Measurements from ENCODE around the gene DNAL4.

DNAL4 gene

GRCh38 chr22:38736257-38736570, 57.7 kb downstream of the DNAL4 start:
- peak overlapping the region; percentile 52 for H3K27ac Mint-ChIP-seq (ENCODE audit: low read depth)
- no peaks in the 10 kb centered on the region for H3K27me3 Mint-ChIP-seq
- no peak for DNase-seq (ENCODE audit: low spot score in 2 of 2)
- H3K36me3 Mint-ChIP-seq (ENCODE audit: insufficient read depth): peaks cover 77% of the 10 kb centered on the region
- H3K4me3 Mint-ChIP-seq: no peak overlapping the region
- ATAC-seq (replicated peaks; ENCODE audit: extremely low read depth, poor library complexity, severe bottlenecking): no peak
- no peaks in the 10 kb centered on the region for H3K9me3 Mint-ChIP-seq
- peaks cover 54% of the 10 kb centered on the region for H3K4me1 Mint-ChIP-seq

- Mint-ChIP-seq H3K4me3 (no peak overlapping the region), H3K4me1 (peaks cover 59% of the 10 kb centered on the region)
Measured at GRCh38 chr22:38735465-38736256, 58.3 kb downstream of the DNAL4 start.

GRCh38 chr22:38735126-38735464, 58.8 kb downstream of the DNAL4 start:
- no peak overlapping the region for H3K4me3 Mint-ChIP-seq
- DNase-seq (ENCODE audit: low spot score in 2 of 2) (no peak), ATAC-seq (replicated peaks; ENCODE audit: extremely low read depth, poor library complexity, severe bottlenecking) (no peak)
- H3K4me1 Mint-ChIP-seq: peaks cover 64% of the 10 kb centered on the region
- peak overlapping the region; percentile 52 for H3K27ac Mint-ChIP-seq (ENCODE audit: low read depth)
- no peaks in the 10 kb centered on the region for H3K27me3 Mint-ChIP-seq
- peaks cover 80% of the 10 kb centered on the region for H3K36me3 Mint-ChIP-seq (ENCODE audit: insufficient read depth)
- no peaks in the 10 kb centered on the region for H3K9me3 Mint-ChIP-seq

More at GRCh38 chr22:38735465-38736256, 58.3 kb downstream of the DNAL4 start:
- no peaks in the 10 kb centered on the region for H3K9me3 Mint-ChIP-seq
- DNase-seq (ENCODE audit: low spot score in 2 of 2) (no peak), ATAC-seq (replicated peaks; ENCODE audit: extremely low read depth, poor library complexity, severe bottlenecking) (no peak)
- peak overlapping the region; percentile 52 for H3K27ac Mint-ChIP-seq (ENCODE audit: low read depth)
- H3K36me3 Mint-ChIP-seq (ENCODE audit: insufficient read depth): peaks cover 75% of the 10 kb centered on the region
- H3K27me3 Mint-ChIP-seq: no peaks in the 10 kb centered on the region

- Mint-ChIP-seq H3K27ac (ENCODE audit: low read depth) (peak overlapping the region; percentile 90), H3K9me3 (no peaks in the 10 kb centered on the region), H3K4me3 (no peak overlapping the region), H3K27me3 (no peaks in the 10 kb centered on the region), H3K4me1 (peaks cover 65% of the 10 kb centered on the region), H3K36me3 (ENCODE audit: insufficient read depth) (peaks cover 79% of the 10 kb centered on the region)
- ATAC-seq (replicated peaks; ENCODE audit: extremely low read depth, poor library complexity, severe bottlenecking): no peak
- DNase-seq (ENCODE audit: low spot score in 2 of 2): no peak
Measured at GRCh38 chr22:38734421-38735100, 59.4 kb downstream of the DNAL4 start.

GRCh38 chr22:38733724-38734381, 60.1 kb downstream of the DNAL4 start:
- Mint-ChIP-seq H3K36me3 (ENCODE audit: insufficient read depth) (peaks cover 77% of the 10 kb centered on the region), H3K27me3 (no peaks in the 10 kb centered on the region), H3K27ac (ENCODE audit: low read depth) (peak overlapping the region; percentile 90), H3K4me1 (peaks cover 65% of the 10 kb centered on the region), H3K4me3 (peak overlapping the region; percentile 61), H3K9me3 (no peaks in the 10 kb centered on the region)
- DNase-seq (ENCODE audit: low spot score in 2 of 2) (no peak), ATAC-seq (replicated peaks; ENCODE audit: extremely low read depth, poor library complexity, severe bottlenecking) (no peak)

GRCh38 chr22:38733329-38733723, 60.6 kb downstream of the DNAL4 start:
- peak; percentile 48 for ATAC-seq (replicated peaks; ENCODE audit: extremely low read depth, poor library complexity, severe bottlenecking)
- peaks cover 62% of the 10 kb centered on the region for H3K4me1 Mint-ChIP-seq
- no peaks in the 10 kb centered on the region for H3K9me3 Mint-ChIP-seq
- peak overlapping the region; percentile 90 for H3K27ac Mint-ChIP-seq (ENCODE audit: low read depth)
- H3K36me3 Mint-ChIP-seq (ENCODE audit: insufficient read depth): peaks cover 76% of the 10 kb centered on the region
- H3K4me3 Mint-ChIP-seq: peak overlapping the region; percentile 61
- no peaks in the 10 kb centered on the region for H3K27me3 Mint-ChIP-seq
- DNase-seq (ENCODE audit: low spot score in 2 of 2): peak; percentile 32 to 44

GRCh38 chr22:38732251-38732815, 61.6 kb downstream of the DNAL4 start:
- no peak for ATAC-seq (replicated peaks; ENCODE audit: extremely low read depth, poor library complexity, severe bottlenecking)
- Mint-ChIP-seq H3K4me1 (peaks cover 52% of the 10 kb centered on the region), H3K9me3 (no peaks in the 10 kb centered on the region), H3K4me3 (peak overlapping the region; percentile 31), H3K27me3 (no peaks in the 10 kb centered on the region), H3K36me3 (ENCODE audit: insufficient read depth) (peaks cover 78% of the 10 kb centered on the region), H3K27ac (ENCODE audit: low read depth) (peak overlapping the region; percentile 90)
- no peak for DNase-seq (ENCODE audit: low spot score in 2 of 2)

- H3K9me3 Mint-ChIP-seq: no peaks in the 10 kb centered on the region
- H3K36me3 Mint-ChIP-seq (ENCODE audit: insufficient read depth): peaks cover 78% of the 10 kb centered on the region
- H3K4me1 Mint-ChIP-seq: peaks cover 46% of the 10 kb centered on the region
- peak overlapping the region; percentile 90 for H3K27ac Mint-ChIP-seq (ENCODE audit: low read depth)
- no peaks in the 10 kb centered on the region for H3K27me3 Mint-ChIP-seq
- DNase-seq (ENCODE audit: low spot score in 2 of 2): no peak
- ATAC-seq (replicated peaks; ENCODE audit: extremely low read depth, poor library complexity, severe bottlenecking): no peak
- H3K4me3 Mint-ChIP-seq: peak overlapping the region; percentile 31
Measured at GRCh38 chr22:38731703-38732161, 62.2 kb downstream of the DNAL4 start.

GRCh38 chr22:38730411-38730871, 63.5 kb downstream of the DNAL4 start:
- Mint-ChIP-seq H3K36me3 (ENCODE audit: insufficient read depth) (peaks cover 82% of the 10 kb centered on the region), H3K4me3 (peak overlapping the region; percentile 20)
- ATAC-seq (replicated peaks; ENCODE audit: extremely low read depth, poor library complexity, severe bottlenecking): no peak

GRCh38 chr22:38729946-38730345, 64.0 kb downstream of the DNAL4 start:
- no peak for DNase-seq (ENCODE audit: low spot score in 2 of 2)
- ATAC-seq (replicated peaks; ENCODE audit: extremely low read depth, poor library complexity, severe bottlenecking): no peak
- Mint-ChIP-seq H3K36me3 (ENCODE audit: insufficient read depth) (peaks cover 83% of the 10 kb centered on the region), H3K27me3 (no peaks in the 10 kb centered on the region), H3K4me1 (peaks cover 40% of the 10 kb centered on the region), H3K9me3 (no peaks in the 10 kb centered on the region), H3K4me3 (peak overlapping the region; percentile 20), H3K27ac (ENCODE audit: low read depth) (peak overlapping the region; percentile 90)

More at GRCh38 chr22:38730411-38730871, 63.5 kb downstream of the DNAL4 start:
- Mint-ChIP-seq H3K27me3 (no peaks in the 10 kb centered on the region), H3K4me1 (peaks cover 40% of the 10 kb centered on the region), H3K27ac (ENCODE audit: low read depth) (peak overlapping the region; percentile 90), H3K9me3 (no peaks in the 10 kb centered on the region)
- DNase-seq (ENCODE audit: low spot score in 2 of 2): no peak

- Mint-ChIP-seq H3K27me3 (no peaks in the 10 kb centered on the region), H3K4me3 (no peak overlapping the region), H3K27ac (ENCODE audit: low read depth) (no peak overlapping the region), H3K4me1 (peaks cover 35% of the 10 kb centered on the region), H3K9me3 (no peaks in the 10 kb centered on the region), H3K36me3 (ENCODE audit: insufficient read depth) (peaks cover 87% of the 10 kb centered on the region)
- DNase-seq (ENCODE audit: low spot score in 2 of 2) (no peak), ATAC-seq (replicated peaks; ENCODE audit: extremely low read depth, poor library complexity, severe bottlenecking) (no peak)
Measured at GRCh38 chr22:38728871-38729796, 64.8 kb downstream of the DNAL4 start.

Measured in central memory CD8-positive, alpha-beta T cell (primary cell).